C1 segment of cervical spinal cord (tissue), 14 donors: Measurements from ENCODE around the gene PLXNA4.
"Not testable (repeated sequence)": the region's sequence is repeated elsewhere in the genome, so short reads cannot be mapped to it uniquely, and the experiment has no call there.

Experiments
- DNase-seq, 14 donors: peaks; one replicate each; lab custom pipeline; 2025; lab: John Stamatoyannopoulos, UW

PLXNA4 gene

DNA sequence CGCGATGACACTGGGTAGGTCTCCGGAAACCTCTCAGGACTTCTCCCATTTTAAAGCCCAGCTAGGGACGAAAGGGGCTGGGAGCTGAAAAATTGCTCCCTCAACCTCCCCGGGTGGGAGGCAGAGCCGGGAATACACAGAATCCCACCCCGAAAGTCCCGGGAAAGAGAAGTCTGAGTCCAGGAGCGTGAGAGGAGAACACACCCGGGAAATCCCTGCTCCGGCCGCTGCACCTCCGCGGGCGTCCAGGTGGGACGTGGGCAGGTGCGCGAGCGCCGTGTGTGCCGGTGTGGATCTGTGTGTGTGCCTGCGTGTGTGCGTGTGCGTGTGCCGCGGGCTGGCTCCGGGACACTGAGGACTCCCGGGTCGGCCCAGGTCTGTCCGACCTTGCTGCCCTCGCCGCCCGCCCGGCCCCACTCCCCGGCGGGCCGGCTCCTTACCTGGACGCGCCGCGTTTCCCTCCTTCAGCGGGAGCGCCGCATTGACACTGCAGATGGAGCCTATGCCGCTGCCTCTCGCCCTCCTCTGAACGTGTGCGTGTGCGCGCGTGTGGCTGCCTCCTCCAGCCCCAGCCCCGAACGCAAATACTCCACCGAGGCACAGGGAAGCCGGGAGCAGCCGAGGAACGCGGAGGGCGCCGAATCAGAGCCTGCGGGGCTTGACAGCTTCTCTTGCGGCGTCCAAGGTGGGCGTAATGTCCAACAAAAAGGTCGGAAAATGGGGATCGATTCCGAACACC, at the start of gene PLXNA4:
PLXNA4 (minus strand) TSS at position 489 of the 739 bp plus-strand sequence. CDS start 67,777 bp downstream, outside the sequence.
- DNase-seq = peak in 3 of 14 donors; percentile 5 to 31 (median 8)

- DNase-seq = no peak
Measured at GRCh38 chr7:132625651-132626050, 49.4 kb upstream of the PLXNA4 start.

- no peak for DNase-seq
Measured at GRCh38 chr7:132622081-132622480, 45.8 kb upstream of the PLXNA4 start.

GRCh38 chr7:132619967-132620366, 43.7 kb upstream of the PLXNA4 start:
- no peak for DNase-seq

GRCh38 chr7:132618956-132619305, 42.7 kb upstream of the PLXNA4 start:
- DNase-seq = no peak

DNA sequence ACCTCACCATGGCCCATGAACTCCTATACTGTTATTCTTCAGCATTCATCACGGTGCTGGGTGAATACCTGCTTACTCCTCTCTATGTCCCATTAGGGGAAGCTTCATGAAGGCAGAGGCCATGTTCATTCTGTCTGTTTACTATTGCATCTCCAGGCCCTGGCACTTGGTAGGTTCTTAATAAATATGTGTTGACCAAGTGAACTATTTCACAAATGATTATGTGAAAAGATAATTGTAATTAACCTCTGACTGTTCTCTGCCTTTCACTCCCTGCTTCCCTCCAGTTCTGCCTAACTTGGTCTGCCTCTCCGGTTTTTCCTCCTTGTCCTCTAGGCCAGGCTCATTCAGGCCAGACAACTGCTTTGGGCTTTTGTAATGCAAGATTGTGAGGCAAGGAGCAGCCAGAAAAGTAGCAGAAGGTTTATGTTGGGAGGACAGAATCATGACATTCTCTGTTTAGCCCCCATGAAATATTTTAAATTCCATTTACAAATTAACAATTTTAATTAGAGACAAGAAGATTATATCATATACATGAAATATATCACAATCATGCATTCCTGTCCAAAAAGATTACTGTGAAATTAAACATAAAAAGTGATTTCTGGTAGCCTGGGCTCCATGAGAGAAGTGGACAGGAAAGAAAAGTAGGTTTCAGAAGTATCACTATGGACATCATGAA, 42.1 kb upstream of the PLXNA4 start:
- DNase-seq = no peak

DNA sequence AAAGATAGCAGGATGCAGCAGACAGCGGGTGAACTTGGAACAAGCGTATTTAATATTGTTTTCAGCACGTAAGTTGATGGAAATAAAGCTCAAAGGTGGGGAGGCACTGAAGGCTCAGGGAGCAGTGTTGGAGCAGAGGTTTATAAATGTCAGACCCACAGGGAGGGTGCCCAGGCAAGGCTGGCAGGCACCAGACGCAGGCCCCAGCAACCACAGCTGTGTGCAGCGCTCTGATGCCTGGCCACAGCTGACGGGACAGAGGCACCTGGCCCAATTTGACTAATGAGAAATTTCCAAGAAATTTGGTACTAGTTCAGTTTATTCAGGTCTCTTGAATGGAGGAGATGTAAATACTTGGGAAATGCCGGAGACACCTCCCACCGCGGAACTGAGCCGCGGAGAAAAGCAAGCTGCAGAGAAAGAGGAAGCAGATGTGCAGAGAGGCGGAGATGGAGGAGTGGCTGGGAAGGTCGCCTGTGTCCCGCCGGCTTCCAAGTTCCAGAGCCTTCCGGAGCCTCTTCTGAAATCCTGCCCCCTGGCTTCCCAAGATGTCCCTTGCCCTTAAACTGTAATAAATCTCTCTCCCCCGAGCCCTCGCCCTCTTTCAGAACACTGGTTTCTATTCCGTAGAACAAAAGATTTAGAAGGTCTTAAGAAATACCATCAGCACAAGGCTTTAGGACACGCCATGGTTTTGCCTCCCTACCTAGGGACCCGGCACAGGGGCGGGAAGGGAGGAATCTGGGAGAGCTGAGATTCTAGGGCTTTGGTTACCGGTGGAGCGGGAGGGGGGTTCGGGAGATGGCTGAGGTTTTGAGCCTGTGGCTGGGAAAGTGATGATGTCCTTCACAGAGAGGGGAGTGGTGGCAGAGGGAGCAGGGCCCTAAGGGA, 38.4 kb upstream of the PLXNA4 start:
- peak in 6 of 14 donors; percentile 4 to 10 (median 7) for DNase-seq

GRCh38 chr7:132613737-132614136, 37.5 kb upstream of the PLXNA4 start:
- no peak for DNase-seq

DNA sequence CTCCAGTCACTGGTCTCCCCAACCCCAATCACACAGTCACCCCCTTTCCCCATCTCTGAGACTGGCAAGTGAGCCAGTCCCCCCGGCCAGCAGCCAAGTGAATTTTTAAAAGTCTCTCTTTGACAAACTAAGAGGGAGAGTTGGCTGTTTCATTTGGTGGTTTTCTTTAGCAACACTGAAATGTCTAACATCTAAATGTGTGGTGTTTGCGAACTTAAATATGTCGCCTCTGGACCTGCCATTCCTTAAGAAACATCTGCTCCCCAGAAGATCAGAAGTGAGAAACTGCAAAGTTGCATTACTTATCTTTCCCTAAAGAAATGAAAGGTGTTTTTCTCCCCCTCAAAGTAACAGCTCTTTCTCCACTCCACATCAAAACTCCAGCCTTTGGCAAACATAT, 34.7 kb upstream of the PLXNA4 start:
- DNase-seq = no peak

DNA sequence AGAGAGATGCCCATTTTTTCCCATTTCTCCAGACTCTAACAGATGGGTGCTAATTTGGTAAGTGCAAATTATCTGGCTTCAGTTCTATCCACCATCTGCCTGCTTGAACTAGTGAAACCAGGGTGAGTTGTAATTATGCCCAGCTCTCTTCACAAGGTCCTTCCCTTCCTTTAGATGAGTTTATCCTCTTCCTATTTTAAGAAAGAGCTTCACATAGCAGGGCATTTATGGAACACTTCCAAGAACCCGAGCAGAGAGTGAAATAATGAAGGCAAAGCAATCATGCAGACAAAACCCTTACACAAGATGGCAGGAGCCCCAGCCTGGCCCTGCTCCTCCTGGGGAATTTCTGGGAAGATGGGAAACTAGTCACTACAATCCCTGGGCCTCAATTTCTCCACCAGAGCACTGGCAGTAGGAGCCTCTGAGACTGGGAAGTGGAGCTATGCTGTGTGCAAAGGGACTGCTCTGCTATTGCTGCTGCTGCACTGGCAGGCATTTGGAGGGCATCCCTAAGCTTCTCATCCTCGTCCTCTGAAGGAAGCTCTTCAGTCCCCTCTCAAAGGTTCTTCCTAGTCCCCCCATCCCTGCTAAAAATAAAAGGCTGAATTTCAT, 33.7 kb upstream of the PLXNA4 start:
- DNase-seq = peak in 2 of 14 donors; percentile 9 to 96

DNA sequence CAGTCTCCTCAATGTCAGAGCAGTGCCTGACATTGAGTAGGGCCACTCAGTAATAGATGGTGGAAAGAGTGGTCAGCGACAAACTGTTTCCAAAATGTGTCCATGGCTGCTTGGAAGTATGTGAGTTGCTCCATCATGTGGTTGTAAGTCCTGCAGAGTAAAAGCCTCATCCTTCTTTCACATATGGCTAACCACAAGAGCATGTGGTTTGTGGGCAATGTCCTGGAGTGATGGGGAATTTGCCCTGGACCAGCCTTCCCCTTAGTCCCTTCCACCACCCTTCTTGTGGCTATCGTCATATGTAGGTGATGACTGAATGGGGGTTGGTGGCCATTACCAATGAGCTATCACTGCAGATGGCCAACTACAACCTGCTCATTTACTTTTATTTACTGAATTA, 33.0 kb upstream of the PLXNA4 start:
- DNase-seq = no peak

- no peak for DNase-seq
Measured at GRCh38 chr7:132608523-132608922, 32.3 kb upstream of the PLXNA4 start.

DNA sequence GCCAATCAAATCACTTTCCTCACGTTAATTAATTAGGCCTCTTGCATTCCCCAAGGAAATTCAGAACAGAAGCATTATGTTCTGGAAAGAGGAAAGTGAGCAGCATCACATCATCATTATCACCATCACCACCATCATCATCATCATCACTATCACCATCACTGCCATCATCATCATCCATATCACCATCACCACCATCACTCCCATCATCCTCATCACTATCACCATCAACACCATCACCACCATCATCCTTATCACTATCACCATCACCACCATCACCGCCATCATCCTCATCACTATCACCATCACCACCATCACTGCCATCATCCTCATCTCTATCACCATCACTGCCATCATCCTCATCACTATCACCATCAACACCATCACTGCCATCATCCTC, 31.4 kb upstream of the PLXNA4 start:
- DNase-seq = no peak

- no peak for DNase-seq
Measured at GRCh38 chr7:132604121-132604520, 27.9 kb upstream of the PLXNA4 start.

DNA sequence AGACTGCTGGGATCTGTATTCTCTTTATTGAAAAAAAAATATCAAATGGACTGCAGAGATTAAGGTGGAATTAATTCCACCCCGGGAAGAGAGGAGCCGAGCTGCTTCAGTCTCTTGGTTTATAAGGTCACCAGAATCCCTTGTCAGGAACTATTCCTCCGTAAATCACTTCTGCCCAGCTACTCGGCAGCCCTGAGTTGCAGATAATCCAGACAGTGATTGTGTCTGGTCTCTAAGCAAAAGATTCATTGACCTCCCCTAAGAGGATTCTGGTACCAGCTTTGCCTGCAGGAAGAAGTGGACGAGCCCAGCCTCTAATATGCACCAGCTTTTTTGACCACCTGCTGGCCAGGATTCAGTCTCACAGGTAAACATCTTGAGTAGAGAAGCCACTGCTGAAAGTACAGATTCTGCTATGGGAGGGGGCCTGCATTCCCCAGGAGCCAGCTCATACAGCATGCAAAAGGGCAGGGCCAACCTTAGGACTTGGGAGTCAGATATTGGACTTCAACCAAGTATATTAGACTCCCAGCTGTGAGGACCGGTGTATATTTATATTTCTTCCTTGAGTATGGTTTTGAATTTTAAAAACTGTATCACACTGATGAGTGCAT, 27.1 kb upstream of the PLXNA4 start:
- no peak for DNase-seq

GRCh38 chr7:132601783-132602182, 25.5 kb upstream of the PLXNA4 start:
- no peak for DNase-seq

DNA sequence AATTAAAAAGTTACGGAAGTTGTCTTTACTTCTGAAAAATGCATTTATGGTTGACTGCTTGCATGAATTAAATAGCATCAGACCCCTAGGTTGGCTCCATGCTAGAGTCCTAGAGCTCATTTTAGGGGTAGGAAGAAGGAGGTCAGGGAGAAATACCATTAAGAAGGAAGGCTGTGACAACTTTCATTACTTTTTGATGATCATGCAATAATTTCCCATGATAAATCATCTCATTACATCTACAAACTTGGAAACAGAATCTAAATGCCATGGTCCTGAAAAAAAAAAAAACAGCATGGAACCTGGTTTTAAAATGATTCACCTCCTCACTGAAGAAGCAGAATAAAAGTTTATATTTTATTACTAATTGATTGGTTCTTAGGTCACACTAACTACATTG, 20.3 kb upstream of the PLXNA4 start:
- DNase-seq = no peak

DNA sequence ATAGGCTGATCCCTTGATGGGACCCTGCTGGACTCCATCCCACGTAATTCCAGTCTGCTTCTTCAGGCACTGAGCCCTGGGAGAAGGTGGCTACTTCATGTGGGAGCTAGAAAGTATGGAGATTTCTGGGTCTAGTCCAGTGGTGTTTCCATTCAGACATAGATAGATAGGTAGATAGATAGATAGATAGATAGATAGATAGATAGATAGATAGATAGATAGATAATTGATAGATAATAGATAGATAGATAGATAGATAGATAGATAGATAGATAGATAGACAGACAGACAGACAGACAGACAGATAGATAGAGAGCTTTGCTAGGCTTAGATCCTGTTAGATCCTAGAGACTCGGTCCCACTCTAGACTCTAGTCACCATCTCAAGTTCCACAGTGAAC, 18.5 kb upstream of the PLXNA4 start:
- not testable (repeated sequence) for DNase-seq

GRCh38 chr7:132592936-132593335, 16.7 kb upstream of the PLXNA4 start:
- no peak for DNase-seq

DNA sequence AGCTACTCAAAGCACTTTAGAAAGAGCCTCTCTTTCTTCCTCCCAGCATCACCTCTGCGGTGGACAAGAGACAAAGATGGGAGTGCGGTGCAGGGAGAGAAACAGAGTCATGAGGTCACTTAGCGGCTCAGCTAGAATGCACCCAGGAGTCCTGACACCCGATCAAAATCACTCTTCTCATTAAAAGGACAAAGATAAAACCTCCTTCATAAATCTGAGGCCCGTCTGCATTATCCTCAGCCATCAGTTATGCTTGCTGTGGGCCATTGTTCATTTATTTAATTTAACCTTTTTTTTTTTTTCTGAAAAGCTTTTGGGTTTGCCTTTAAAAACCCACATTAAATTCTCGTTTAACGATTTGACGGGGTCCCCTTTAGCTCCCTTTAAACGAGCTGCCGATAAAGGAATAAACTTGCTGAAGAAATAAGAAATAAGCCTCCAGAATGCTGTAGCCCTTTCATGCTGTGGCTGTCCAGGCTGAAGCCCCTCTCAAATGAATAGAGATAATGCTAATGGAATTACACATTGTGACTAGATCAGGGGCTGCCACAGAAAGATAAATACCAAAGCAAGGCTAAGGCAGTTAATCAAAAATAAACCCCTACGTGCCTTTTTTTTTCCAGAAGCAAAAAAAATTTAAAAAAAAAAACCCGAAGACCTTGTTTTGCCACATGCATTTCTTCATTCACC, 16.1 kb upstream of the PLXNA4 start:
- DNase-seq = no peak

DNA sequence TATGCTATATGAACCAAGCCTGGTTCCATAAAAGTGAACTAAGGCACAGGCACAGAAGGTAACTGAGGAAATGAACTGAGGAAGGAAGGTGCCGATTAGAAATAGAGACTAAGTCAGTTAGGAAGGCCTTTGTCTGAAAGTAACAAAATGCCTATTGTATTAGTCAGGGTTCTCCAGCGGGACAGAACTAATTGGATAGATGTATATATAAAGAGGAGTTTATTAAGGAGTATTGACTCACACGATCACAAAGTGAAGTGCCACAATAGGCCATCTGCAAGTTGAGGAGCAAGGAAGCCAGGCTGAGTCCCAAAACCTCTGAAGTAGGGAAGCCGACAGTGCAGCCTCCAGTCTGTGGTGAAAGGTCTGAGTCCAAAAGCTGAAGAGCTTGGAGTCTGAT, 13.9 kb upstream of the PLXNA4 start:
- no peak for DNase-seq
